Mesenteric fat pad (tissue), 1 donor: ENCODE results near the gene KRTAP5-9. TPM values are rescaled to one million over a fixed set of nuclear protein-coding genes. Genes with fewer than 3 reads are reported as not detected.
"Not testable (repeated sequence)": the region's sequence is repeated elsewhere in the genome, so short reads cannot be mapped to it uniquely, and the experiment has no call there.

ENCODE experiments used
- DNase-seq: peaks from one replicate; pipeline ENCODE4 v3.0.0-alpha.2; 2020; ENCODE audit warnings: low spot score
- total RNA-seq: library from RNA; stranded (reverse); fragmentation: NEBNext Ultra II Directional; extraction: Animal tissue kit (Norgen Biotek cat#: 25700); gene quantifications from one replicate; pipeline ENCODE4 v1.2.1, GENCODE V29; 2021
- donor health status: DM: yes; HTN: yes; CAD: no.

The KRTAP5-9 gene
- total RNA-seq, 1 donor from 2014 or later = not detected

GRCh38 chr11:71557257-71557656, 9.0 kb downstream of the KRTAP5-9 start:
- no peak for DNase-seq

- DNase-seq = no peak
Observed at GRCh38 chr11:71558996-71559395, 10.8 kb downstream of the KRTAP5-9 start.

GRCh38 chr11:71562120-71562519, 13.9 kb downstream of the KRTAP5-9 start:
- DNase-seq = no peak

GRCh38 chr11:71563406-71563805, 15.2 kb downstream of the KRTAP5-9 start:
- peak; percentile 26 for DNase-seq

GRCh38 chr11:71564430-71564829, 16.2 kb downstream of the KRTAP5-9 start:
- DNase-seq = no peak

GRCh38 chr11:71565263-71565662, 17.0 kb downstream of the KRTAP5-9 start, which contains the start of gene KRTAP5-10:
Gene KRTAP5-10, plus strand, starts transcription at chr11:71565563. Its CDS starts 25 bp downstream, at chr11:71565588.
- peak; percentile 37 for DNase-seq

- peak; percentile 69 for DNase-seq
Observed at GRCh38 chr11:71566081-71566620, 17.9 kb downstream of the KRTAP5-9 start.

- peak; percentile 45 for DNase-seq
Observed at GRCh38 chr11:71566626-71567599, 18.7 kb downstream of the KRTAP5-9 start.

GRCh38 chr11:71567633-71568032, 19.4 kb downstream of the KRTAP5-9 start:
- DNase-seq = not testable (repeated sequence)

GRCh38 chr11:71568704-71569349, 20.6 kb downstream of the KRTAP5-9 start:
- DNase-seq = no peak

GRCh38 chr11:71571101-71571850, 23.1 kb downstream of the KRTAP5-9 start:
- DNase-seq = not testable (repeated sequence)

- DNase-seq = no peak
Observed at GRCh38 chr11:71572811-71573210, 24.6 kb downstream of the KRTAP5-9 start.

GRCh38 chr11:71574418-71574817, 26.2 kb downstream of the KRTAP5-9 start:
- DNase-seq = no peak

GRCh38 chr11:71575723-71576424, 27.7 kb downstream of the KRTAP5-9 start:
- no peak for DNase-seq

- not testable (repeated sequence) for DNase-seq
Observed at GRCh38 chr11:71576688-71577465, 28.7 kb downstream of the KRTAP5-9 start.

- DNase-seq = no peak
Observed at GRCh38 chr11:71577469-71578004, 29.3 kb downstream of the KRTAP5-9 start.

- DNase-seq = not testable (repeated sequence)
Observed at GRCh38 chr11:71579513-71579912, 31.3 kb downstream of the KRTAP5-9 start.

- DNase-seq = no peak
Observed at GRCh38 chr11:71580057-71581003, 32.1 kb downstream of the KRTAP5-9 start.
